Measurements from ENCODE around the gene ZNF423.
"Not testable (repeated sequence)": the region's sequence is repeated elsewhere in the genome, so short reads cannot be mapped to it uniquely, and the experiment has no call there.

Gene ZNF423

GRCh38 chr16:49564496-49565229, 291.2 kb downstream of the ZNF423 start:
- DNase-seq (ENCODE audit: low read depth in 2 of 2, low spot score in 1 of 2): no peak

- DNase-seq (ENCODE audit: low read depth in 2 of 2, low spot score in 1 of 2): no peak
Observed at GRCh38 chr16:49563666-49564065, 292.2 kb downstream of the ZNF423 start.

GRCh38 chr16:49562894-49563293, 293.0 kb downstream of the ZNF423 start:
- not testable (repeated sequence) for DNase-seq (ENCODE audit: low read depth in 2 of 2, low spot score in 1 of 2)

GRCh38 chr16:49562228-49562627, 293.7 kb downstream of the ZNF423 start:
- DNase-seq (ENCODE audit: low read depth in 2 of 2, low spot score in 1 of 2): no peak

- no peak for DNase-seq (ENCODE audit: low read depth in 2 of 2, low spot score in 1 of 2)
Observed at GRCh38 chr16:49560004-49560830, 295.7 kb downstream of the ZNF423 start.

GRCh38 chr16:49559242-49559641, 296.7 kb downstream of the ZNF423 start:
- no peak for DNase-seq (ENCODE audit: low read depth in 2 of 2, low spot score in 1 of 2)

GRCh38 chr16:49558451-49558850, 297.5 kb downstream of the ZNF423 start:
- no peak for DNase-seq (ENCODE audit: low read depth in 2 of 2, low spot score in 1 of 2)

- no peak for DNase-seq (ENCODE audit: low read depth in 2 of 2, low spot score in 1 of 2)
Observed at GRCh38 chr16:49556606-49557446, 299.1 kb downstream of the ZNF423 start.

GRCh38 chr16:49556249-49556605, 299.7 kb downstream of the ZNF423 start:
- no peak for DNase-seq (ENCODE audit: low read depth in 2 of 2, low spot score in 1 of 2)

GRCh38 chr16:49554681-49555080, 301.2 kb downstream of the ZNF423 start:
- no peak for DNase-seq (ENCODE audit: low read depth in 2 of 2, low spot score in 1 of 2)

- no peak for DNase-seq (ENCODE audit: low read depth in 2 of 2, low spot score in 1 of 2)
Observed at GRCh38 chr16:49552313-49552928, 303.5 kb downstream of the ZNF423 start.

- DNase-seq (ENCODE audit: low read depth in 2 of 2, low spot score in 1 of 2): no peak
Observed at GRCh38 chr16:49550666-49551065, 305.2 kb downstream of the ZNF423 start.

- DNase-seq (ENCODE audit: low read depth in 2 of 2, low spot score in 1 of 2): no peak
Observed at GRCh38 chr16:49550140-49550539, 305.8 kb downstream of the ZNF423 start.

GRCh38 chr16:49548325-49548970, 307.5 kb downstream of the ZNF423 start:
- no peak for DNase-seq (ENCODE audit: low read depth in 2 of 2, low spot score in 1 of 2)

GRCh38 chr16:49547448-49547847, 308.5 kb downstream of the ZNF423 start:
- no peak for DNase-seq (ENCODE audit: low read depth in 2 of 2, low spot score in 1 of 2)

- DNase-seq (ENCODE audit: low read depth in 2 of 2, low spot score in 1 of 2): no peak
Observed at GRCh38 chr16:49546735-49547134, 309.2 kb downstream of the ZNF423 start.

- no peak for DNase-seq (ENCODE audit: low read depth in 2 of 2, low spot score in 1 of 2)
Observed at GRCh38 chr16:49545741-49546448, 310.0 kb downstream of the ZNF423 start.

GRCh38 chr16:49545243-49545642, 310.7 kb downstream of the ZNF423 start:
- no peak for DNase-seq (ENCODE audit: low read depth in 2 of 2, low spot score in 1 of 2)

- DNase-seq (ENCODE audit: low read depth in 2 of 2, low spot score in 1 of 2): no peak
Observed at GRCh38 chr16:49544828-49545227, 311.1 kb downstream of the ZNF423 start.

- no peak for DNase-seq (ENCODE audit: low read depth in 2 of 2, low spot score in 1 of 2)
Observed at GRCh38 chr16:49543631-49543946, 312.3 kb downstream of the ZNF423 start.

Data from stimulated activated CD8-positive, alpha-beta memory T cell treated with anti-CD3 and anti-CD28 coated beads, Interleukin-4, amount 100 ng/mL, for 1 hour (primary cell).